Measurements from ENCODE around the gene F2RL3.
"Not testable (repeated sequence)": the region's sequence is repeated elsewhere in the genome, so short reads cannot be mapped to it uniquely, and the experiment has no call there.

Gene F2RL3

DNA sequence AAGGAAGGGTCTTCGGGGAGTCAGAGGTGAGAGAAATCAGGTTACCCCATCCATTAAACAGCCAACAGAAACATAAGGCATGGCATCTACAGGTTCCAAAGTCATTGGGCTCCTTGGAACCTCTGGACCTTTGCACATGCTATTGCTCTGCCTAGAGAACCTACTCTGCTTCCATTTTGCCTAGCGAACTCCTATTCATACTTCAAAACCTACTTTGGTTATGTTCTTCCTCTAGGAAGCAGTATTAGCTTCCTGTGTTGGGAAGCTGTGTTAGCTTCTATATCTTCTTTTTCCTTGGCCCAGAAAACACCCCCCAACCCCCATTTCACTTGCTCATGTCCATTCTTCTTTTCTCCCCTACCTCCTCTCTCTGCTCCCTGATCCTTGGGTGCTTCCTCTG lies 39.6 kb downstream of the F2RL3 start:
- DNase-seq = no peak

DNA sequence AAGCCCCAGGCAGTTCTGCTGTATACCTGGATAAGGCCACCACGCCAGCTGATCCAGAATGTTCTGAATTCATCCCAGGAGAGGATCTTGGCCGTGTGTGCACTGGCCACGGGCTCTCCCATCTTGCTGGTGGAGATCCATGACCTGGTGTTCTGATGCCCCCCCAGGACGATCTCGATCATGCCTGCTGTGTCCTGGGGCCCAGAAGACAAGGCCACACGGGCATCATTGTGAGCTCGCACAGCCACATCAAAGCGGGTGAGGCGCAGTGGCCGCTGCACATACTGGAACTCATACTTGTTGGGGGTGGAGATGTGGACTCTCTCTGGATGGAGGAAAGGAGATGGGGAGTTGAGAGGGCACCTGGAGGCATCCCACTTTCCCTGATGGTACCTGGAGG lies 40.1 kb downstream of the F2RL3 start:
- no peak for DNase-seq

DNA sequence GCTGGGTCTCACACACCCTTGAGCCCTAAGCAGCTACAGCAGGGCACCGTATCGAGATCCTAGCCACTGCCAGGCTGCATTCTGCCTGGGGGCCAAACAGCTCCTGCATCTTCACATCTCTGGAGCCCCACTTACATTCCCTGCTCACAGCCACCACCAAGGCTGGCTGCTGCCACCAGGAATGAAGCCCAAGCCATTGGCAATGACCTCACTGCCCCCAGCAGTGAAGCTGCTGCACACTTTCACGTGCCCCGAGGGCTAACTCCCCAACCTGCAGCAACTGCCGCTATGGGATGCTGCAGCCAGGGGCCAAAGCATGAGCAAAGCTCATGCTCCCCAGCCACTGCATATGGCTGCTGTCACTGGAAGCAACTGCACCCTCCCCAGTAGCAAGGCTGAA lies 42.0 kb downstream of the F2RL3 start:
- DNase-seq = no peak

DNA sequence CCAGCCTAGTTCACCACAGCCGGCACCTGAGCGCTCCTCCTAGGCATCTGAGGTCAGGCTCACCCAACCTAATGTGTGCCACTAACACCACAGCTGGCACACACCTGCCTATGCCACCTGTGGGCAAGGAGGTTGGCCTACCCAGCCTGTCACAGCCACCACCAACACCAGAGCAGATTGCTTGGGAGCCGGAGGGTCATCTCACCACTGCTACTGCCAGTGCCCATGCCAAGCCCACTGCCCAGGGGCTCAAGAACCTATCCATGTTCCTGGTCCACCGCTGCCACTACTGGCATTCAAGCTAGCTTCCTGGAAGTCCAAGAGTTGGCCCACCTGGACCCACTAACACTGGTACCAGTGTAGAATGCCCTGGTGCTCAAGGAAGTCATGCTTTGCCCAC lies 42.5 kb downstream of the F2RL3 start:
- no peak for DNase-seq

DNA sequence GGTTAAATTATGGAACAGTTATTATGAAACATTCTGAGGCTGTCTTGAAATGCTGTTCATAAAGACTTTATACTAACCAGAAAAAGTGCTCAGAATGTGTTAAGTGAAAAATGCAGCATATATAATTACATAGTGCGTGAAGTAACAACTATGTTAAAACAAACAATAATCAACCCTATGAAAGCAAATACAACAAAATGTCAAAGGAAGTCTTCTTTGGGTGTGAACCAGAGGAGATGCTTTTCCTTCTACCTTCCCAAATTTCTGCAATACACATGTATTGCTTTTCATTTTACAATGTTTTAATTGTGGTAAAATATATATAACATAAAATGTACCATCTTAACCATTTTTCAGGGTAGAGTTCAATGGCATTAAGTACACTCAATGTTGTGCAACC lies 45.7 kb downstream of the F2RL3 start:
- DNase-seq = no peak

DNA sequence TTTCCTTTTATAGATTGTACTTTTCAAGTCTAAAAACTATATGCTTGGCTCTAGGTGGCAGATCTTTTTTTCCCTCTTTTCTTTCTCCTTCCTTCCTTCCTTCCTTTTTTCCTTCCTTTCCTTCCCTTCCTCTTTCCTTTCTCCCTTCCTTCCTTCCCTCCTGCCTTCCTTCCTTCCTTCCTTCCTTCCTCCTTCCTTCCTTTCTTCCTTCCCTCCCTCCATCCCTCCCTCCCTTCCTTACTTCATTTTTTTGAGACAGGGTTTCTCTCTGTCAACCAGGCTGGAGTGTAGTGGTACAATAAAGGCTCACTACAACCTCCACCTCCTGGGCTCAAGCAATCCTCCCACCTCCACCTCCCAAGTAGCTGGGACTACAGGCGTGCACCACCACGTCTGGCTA lies 48.1 kb downstream of the F2RL3 start:
- no peak for DNase-seq

DNA sequence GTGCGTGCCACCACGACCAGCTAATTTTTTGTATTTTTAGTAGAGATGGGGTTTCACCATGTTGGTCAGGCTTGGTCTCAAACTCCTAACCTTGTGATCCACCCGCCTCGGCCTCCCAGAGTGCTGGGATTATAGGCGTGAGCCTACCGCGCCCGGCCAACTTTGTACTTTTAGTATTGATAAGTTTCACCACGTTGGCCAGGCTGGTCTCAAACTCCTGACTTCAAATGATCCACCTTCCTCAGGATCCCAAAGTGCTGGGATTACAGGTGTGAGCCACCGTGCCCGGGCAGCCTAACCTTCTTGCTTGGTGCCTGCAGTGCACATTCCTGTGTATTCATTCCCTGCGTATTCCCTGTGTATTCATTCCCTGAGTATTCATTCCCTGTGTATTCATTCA lies 49.0 kb downstream of the F2RL3 start:
- DNase-seq = not testable (repeated sequence)

DNA sequence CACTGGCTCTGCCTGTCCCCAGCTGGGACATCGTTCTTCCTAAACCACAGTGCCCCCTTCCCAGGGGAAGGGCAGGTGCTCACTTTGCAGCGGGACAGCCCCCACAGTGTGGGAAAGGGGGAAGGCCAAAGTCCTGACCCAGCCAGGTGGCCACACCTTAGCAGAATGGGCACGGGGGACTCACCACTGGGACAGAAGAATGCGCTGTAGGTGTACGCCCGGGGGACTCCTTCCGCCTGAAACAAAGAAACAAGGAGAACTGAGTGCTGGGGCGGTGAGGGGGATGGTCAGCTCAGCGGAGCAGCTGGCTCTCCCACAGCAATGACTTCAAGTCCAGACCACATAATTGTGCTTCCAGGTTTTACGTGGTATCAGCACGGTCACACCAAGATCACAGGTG lies 49.4 kb downstream of the F2RL3 start:
- no peak for DNase-seq

DNA sequence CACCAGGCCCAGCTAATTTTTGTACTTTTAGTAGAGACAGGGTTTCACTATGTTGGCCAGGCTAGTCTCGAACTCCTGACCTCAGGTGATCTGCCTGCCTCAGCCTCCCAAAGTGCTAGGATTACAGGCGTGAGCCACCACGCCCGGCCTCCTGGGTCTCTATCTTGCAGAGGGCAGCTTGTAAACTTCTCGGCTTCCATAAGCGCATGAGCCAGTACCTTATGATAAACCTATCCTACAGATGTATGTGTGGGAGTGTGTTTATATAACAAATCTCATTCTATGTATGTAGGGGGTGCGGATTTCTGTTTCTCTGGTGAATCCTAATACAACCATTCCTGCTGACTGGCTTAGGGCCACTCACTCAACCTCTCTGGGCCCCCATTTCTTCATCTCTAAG lies 51.3 kb downstream of the F2RL3 start:
- DNase-seq = not testable (repeated sequence)

DNA sequence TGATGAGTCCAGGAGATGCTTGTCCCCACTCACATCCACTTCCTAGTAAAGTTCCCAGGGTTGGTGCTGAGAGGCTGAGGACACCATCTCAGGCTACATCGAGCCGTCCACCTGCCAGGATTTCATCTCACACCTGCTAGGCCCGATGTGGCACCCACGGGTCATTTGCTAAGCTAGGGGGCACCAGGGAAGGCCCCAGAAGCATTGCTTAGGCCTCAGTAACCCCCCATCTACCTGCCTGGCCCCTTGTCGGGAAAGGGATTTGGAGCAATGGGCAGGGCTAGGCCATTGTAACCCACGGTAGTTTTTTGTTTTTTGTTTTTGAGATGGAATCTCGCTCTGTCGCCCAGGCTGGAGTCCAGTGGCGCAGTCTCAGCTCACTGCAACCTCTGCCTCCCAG lies 51.8 kb downstream of the F2RL3 start:
- no peak for DNase-seq
